Putamen (tissue), 1 donor: ENCODE data around the gene MRPL19.

Experiments used
- DNase-seq: peaks from one replicate; pipeline ENCODE4 v3.0.0-alpha.2; 2016; ENCODE audit warnings: low spot score

Gene MRPL19

GRCh38 chr2:75616406-75616805, 30.2 kb upstream of the MRPL19 start:
- DNase-seq: no peak

GRCh38 chr2:75616933-75617332, 29.6 kb upstream of the MRPL19 start:
- no peak for DNase-seq

- DNase-seq: no peak
These were observed 26.4 kb upstream of the MRPL19 start for GRCh38 chr2:75619956-75620740.

- DNase-seq: no peak
These were observed 25.4 kb upstream of the MRPL19 start for GRCh38 chr2:75621228-75621627.

GRCh38 chr2:75622500-75622899, 24.1 kb upstream of the MRPL19 start:
- DNase-seq: no peak

- DNase-seq: no peak
These were observed 23.7 kb upstream of the MRPL19 start for GRCh38 chr2:75622929-75623328.

GRCh38 chr2:75627902-75628504, 18.6 kb upstream of the MRPL19 start:
- peak; percentile 45 for DNase-seq

GRCh38 chr2:75632091-75632701, 14.4 kb upstream of the MRPL19 start:
- no peak for DNase-seq

- no peak for DNase-seq
These were observed 13.8 kb upstream of the MRPL19 start for GRCh38 chr2:75632813-75633212.

- DNase-seq: no peak
These were observed 13.0 kb upstream of the MRPL19 start for GRCh38 chr2:75633620-75634019.

- no peak for DNase-seq
These were observed 11.6 kb upstream of the MRPL19 start for GRCh38 chr2:75634945-75635344.

GRCh38 chr2:75637568-75637967, 9.0 kb upstream of the MRPL19 start:
- DNase-seq: no peak

GRCh38 chr2:75640621-75641121, 5.9 kb upstream of the MRPL19 start:
- peak; percentile 68 for DNase-seq

- DNase-seq: no peak
These were observed 5.0 kb upstream of the MRPL19 start for GRCh38 chr2:75641587-75641986.

- DNase-seq: no peak
These were observed 2.6 kb upstream of the MRPL19 start for GRCh38 chr2:75643980-75644379.

GRCh38 chr2:75645643-75646042, 940 bp upstream of the MRPL19 start:
- no peak for DNase-seq

- DNase-seq: no peak
These were observed 447 bp upstream of the MRPL19 start for GRCh38 chr2:75646090-75646582.

- DNase-seq: no peak
These were observed 1.2 kb downstream of the MRPL19 start for GRCh38 chr2:75647771-75648170.

- DNase-seq: no peak
These were observed 7.4 kb downstream of the MRPL19 start for GRCh38 chr2:75654012-75654411.

GRCh38 chr2:75655861-75656260, 9.3 kb downstream of the MRPL19 start:
- no peak for DNase-seq

- no peak for DNase-seq
These were observed 10.0 kb downstream of the MRPL19 start for GRCh38 chr2:75656563-75656962.

GRCh38 chr2:75657798-75658197, 11.2 kb downstream of the MRPL19 start:
- DNase-seq: no peak

GRCh38 chr2:75666911-75667310, 20.3 kb downstream of the MRPL19 start:
- no peak for DNase-seq
